Liver (tissue), 9 donors: ENCODE measurements around the gene MYO9B. TPM values are rescaled to one million over a fixed set of nuclear protein-coding genes. Genes with fewer than 3 reads are reported as not detected.
"Not testable (repeated sequence)": the region's sequence is repeated elsewhere in the genome, so short reads cannot be mapped to it uniquely, and the experiment has no call there.

ENCODE experiments used
- DNase-seq: peaks from one replicate; pipeline ENCODE4 v3.0.0-alpha.2; 2017; ENCODE audit warnings: low spot score
- H3K27ac ChIP-seq, 2 donors: one replicate each; pipeline ENCODE4 v1.7.0; 2013; ENCODE audit warnings: inconsistent platforms in 2 of 2, low read length in 2 of 2, control low read depth in 1 of 2, low read depth in 1 of 2, mild to moderate bottlenecking in 1 of 2
- H3K27me3 ChIP-seq, 4 donors: one replicate each; pipeline versions ENCODE4 v1.6.1 to v1.7.0; 2013; ENCODE audit warnings: low read length in 3 of 4, inconsistent platforms in 1 of 4, mild to moderate bottlenecking in 1 of 4, moderate library complexity in 1 of 4; ENCODE audit not compliant: control insufficient read depth in 4 of 4, insufficient read depth in 4 of 4
- H3K36me3 ChIP-seq, 4 donors: one replicate each; pipeline versions ENCODE4 v1.6.1 to v1.7.0; 2013; ENCODE audit warnings: low read length in 3 of 4, mild to moderate bottlenecking in 3 of 4, low read depth in 1 of 4, moderate library complexity in 1 of 4; ENCODE audit not compliant: control insufficient read depth in 4 of 4, insufficient read depth in 3 of 4
- H3K4me1 ChIP-seq, 4 donors: one replicate each; pipeline versions ENCODE4 v1.6.1 to v1.7.0; 2013; ENCODE audit warnings: low read length in 3 of 4, mild to moderate bottlenecking in 3 of 4, moderate library complexity in 1 of 4; ENCODE audit not compliant: control insufficient read depth in 4 of 4, insufficient read depth in 4 of 4
- H3K4me3 ChIP-seq, 3 donors: one replicate each; pipeline versions ENCODE4 v1.6.1 to v1.7.0; 2013; ENCODE audit warnings: low read length in 3 of 3, control low read depth in 1 of 3, low read depth in 1 of 3, mild to moderate bottlenecking in 1 of 3
- H3K9ac ChIP-seq, 2 donors: one replicate each; pipeline ENCODE4 v1.7.0; 2013; ENCODE audit warnings: low read length in 2 of 2, mild to moderate bottlenecking in 2 of 2, moderate library complexity in 2 of 2, control low read depth in 1 of 2, low read depth in 1 of 2
- H3K9me3 ChIP-seq, 4 donors: one replicate each; pipeline versions ENCODE4 v1.6.1 to v1.7.0; 2013; ENCODE audit warnings: low read length in 3 of 4; ENCODE audit not compliant: control insufficient read depth in 4 of 4
- ATF3 ChIP-seq: IDR thresholded peaks from 2 replicates; pipeline ENCODE4 v1.6.1; 2016; ENCODE audit warnings: antibody characterized with exemption
- CTCF ChIP-seq: fragments of 150-350 bp; IDR thresholded peaks from 2 replicates; pipeline ENCODE4 v1.5.1; 2017; ENCODE audit warnings: improper control_type of control experiment, low read depth, low read length; ENCODE audit not compliant: missing input control
- EGR1 ChIP-seq, 2 donors: IDR thresholded peaks; 2 replicates each; pipeline ENCODE4 v1.6.1; 2016 to 2018; ENCODE audit warnings: antibody characterized with exemption in 2 of 2, low read depth in 2 of 2
- FOXA1 ChIP-seq: IDR thresholded peaks from 2 replicates; pipeline ENCODE4 v1.6.1; 2016; ENCODE audit warnings: antibody characterized with exemption
- FOXA2 ChIP-seq: IDR thresholded peaks from 2 replicates; pipeline ENCODE4 v1.6.1; 2016; ENCODE audit warnings: antibody characterized with exemption
- GABPA ChIP-seq, 2 donors: IDR thresholded peaks in 1 of 2; conservative IDR thresholded peaks in 1 of 2; 2 replicates each; pipeline ENCODE4 v1.6.1; 2016; ENCODE audit warnings: antibody characterized with exemption in 2 of 2, mild to moderate bottlenecking in 1 of 2, moderate library complexity in 1 of 2
- HNF4A ChIP-seq, 2 donors: conservative IDR thresholded peaks; 2 replicates each; pipeline ENCODE4 v1.6.1; 2016; ENCODE audit warnings: antibody characterized with exemption in 2 of 2, mild to moderate bottlenecking in 2 of 2
- HNF4G ChIP-seq: IDR thresholded peaks from 2 replicates; pipeline ENCODE4 v1.6.1; 2016; ENCODE audit warnings: antibody characterized with exemption
- JUND ChIP-seq, 2 donors: IDR thresholded peaks; 2 replicates each; pipeline ENCODE4 v1.6.1; 2016; ENCODE audit warnings: antibody characterized with exemption in 2 of 2
- MAX ChIP-seq: IDR thresholded peaks from 2 replicates; pipeline ENCODE4 v1.6.1; 2016; ENCODE audit warnings: antibody characterized with exemption
- NR2F2 ChIP-seq: IDR thresholded peaks from 2 replicates; pipeline ENCODE4 v1.6.1; 2016; ENCODE audit warnings: antibody characterized with exemption
- RAD21 ChIP-seq, 2 donors: IDR thresholded peaks; 2 replicates each; pipeline ENCODE4 v1.6.1; 2016; ENCODE audit warnings: antibody characterized with exemption in 2 of 2, mild to moderate bottlenecking in 2 of 2
- REST ChIP-seq: IDR thresholded peaks from 2 replicates; pipeline ENCODE4 v1.6.1; 2016; ENCODE audit warnings: antibody characterized with exemption, mild to moderate bottlenecking
- RXRA ChIP-seq, 2 donors: IDR thresholded peaks; 2 replicates each; pipeline ENCODE4 v1.6.1; 2017 to 2018; ENCODE audit warnings: antibody characterized with exemption in 2 of 2, mild to moderate bottlenecking in 1 of 2
- SP1 ChIP-seq: IDR thresholded peaks from 2 replicates; pipeline ENCODE4 v1.6.1; 2018; ENCODE audit warnings: antibody characterized with exemption, mild to moderate bottlenecking
- TAF1 ChIP-seq: conservative IDR thresholded peaks from 2 replicates; pipeline ENCODE4 v1.6.1; 2016; ENCODE audit warnings: antibody characterized with exemption, mild to moderate bottlenecking
- YY1 ChIP-seq: IDR thresholded peaks from 2 replicates; pipeline ENCODE4 v1.6.1; 2016; ENCODE audit warnings: antibody characterized with exemption, mild to moderate bottlenecking
- ZBTB33 ChIP-seq: IDR thresholded peaks from 2 replicates; pipeline ENCODE4 v1.6.1; 2016; ENCODE audit warnings: antibody characterized with exemption
- WGBS: extraction: QIAGEN DNeasy Blood & Tissue Kit; methylation state at CpG from one replicate; pipeline ENCODE4 v1.1.7; 2013; 5-methylcytosine and 5-hydroxymethylcytosine counted together
- polyA plus RNA-seq, 2 donors: library from polyadenylated mRNA; stranded (reverse) in 1 of 2; unstranded in 1 of 2; fragments of 200-250 nt in 1 of 2; fragments of >200 nt in 1 of 2; fragmentation: Nextera tagmentation in 1 of 2; extraction: Ambion mirVana in 1 of 2; gene quantifications; one replicate each; pipeline versions ENCODE4 v1.2.1 to v1.2.3, GENCODE V29; 2013 to 2015
- total RNA-seq, 2 donors: library from RNA; depleted of rRNA; stranded (reverse); fragments of >200 nt; gene quantifications; one replicate each; pipeline ENCODE4 v1.2.3, GENCODE V29; 2014
- donor health status: healthy.
- donor health status: healthy.
- donor health status: healthy.
- donor health status: healthy.
- donor health status: healthy.

MYO9B gene
- total and polyA plus RNA-seq, 4 donors, result 9.1 to 32.5 (median 21.0) TPM

GRCh38 chr19:17092696-17093095, 17.1 kb downstream of the MYO9B start (continued):
- TF ChIP-seq REST (no peak), HNF4A (conservative IDR thresholded peaks at IDR 0.05) (no peak), YY1 (no peak), JUND (IDR thresholded peaks at IDR 0.05) (no peak), HNF4G (no peak), GABPA (IDR thresholded peaks at IDR 0.05 in 1 of 2, conservative IDR thresholded peaks at IDR 0.05 in 1 of 2) (no peak), FOXA2 (no peak)

GRCh38 chr19:17094694-17095093, 19.1 kb downstream of the MYO9B start:
- WGBS, result 93% methylated on average over 3 of the region's 3 CpGs
- not testable (repeated sequence) for H3K27ac ChIP-seq, H3K27me3 ChIP-seq, H3K9me3 ChIP-seq, H3K36me3 ChIP-seq, H3K4me3 ChIP-seq, DNase-seq, H3K9ac ChIP-seq
- H3K4me1 ChIP-seq, result peaks cover 12 to 20% (median 16%) of the 10 kb centered on the region in 4 donors

GRCh38 chr19:17095141-17095919, 19.8 kb downstream of the MYO9B start:
- H3K4me3 ChIP-seq, result no peak overlapping the region
- 89% methylated on average over 23 of the region's 23 CpGs for WGBS
- H3K9me3 ChIP-seq, result no peaks in the 10 kb centered on the region
- TF ChIP-seq FOXA1, result no peak
- TF ChIP-seq FOXA2, result no peak
- TF ChIP-seq REST, result no peak
- TF ChIP-seq SP1, result peak; percentile 20
- no peak for TF ChIP-seq CTCF
- TF ChIP-seq NR2F2, result no peak
- TF ChIP-seq ZBTB33, result no peak
- no peak for TF ChIP-seq TAF1
- TF ChIP-seq ATF3, result no peak
- no peak for TF ChIP-seq MAX
- TF ChIP-seq EGR1 (IDR thresholded peaks at IDR 0.05; ENCODE audit: low read depth in 2 of 2), result no peak
- TF ChIP-seq JUND (IDR thresholded peaks at IDR 0.05), result no peak
- TF ChIP-seq YY1, result peak; percentile 29
- TF ChIP-seq HNF4A (conservative IDR thresholded peaks at IDR 0.05), result no peak
- TF ChIP-seq GABPA (IDR thresholded peaks at IDR 0.05 in 1 of 2, conservative IDR thresholded peaks at IDR 0.05 in 1 of 2), result no peak
- peak in 1 of 2 donors; percentile 33 for TF ChIP-seq RXRA (IDR thresholded peaks at IDR 0.05)
- TF ChIP-seq HNF4G, result no peak
- peak in 1 of 2 donors; percentile 8 for TF ChIP-seq RAD21 (IDR thresholded peaks at IDR 0.05)
- no peak for DNase-seq
- H3K36me3 ChIP-seq, result no peaks in the 10 kb centered on the region
- peaks cover 12 to 20% (median 16%) of the 10 kb centered on the region in 4 donors for H3K4me1 ChIP-seq
- H3K27me3 ChIP-seq, result no peaks in the 10 kb centered on the region
- no peak overlapping the region for H3K9ac ChIP-seq
- H3K27ac ChIP-seq, result peak overlapping the region in 1 of 2 donors; percentile 66
